Activated T-cell treated with anti-CD3 and anti-CD28 coated beads for 1 hour (primary cell): ENCODE measurements around the gene LRRK1.
A peak's percentile ranks its signal among the peaks of the same experiment; 100 is the strongest.
"Not testable (repeated sequence)": the region's sequence is repeated elsewhere in the genome, so short reads cannot be mapped to it uniquely, and the experiment has no call there.

Experiments used
- DNase-seq: peaks from one replicate; pipeline ENCODE4 v3.0.0-alpha.2; 2020; ENCODE audit warnings: low read depth

LRRK1 gene

GRCh38 chr15:101070502-101071273, 151.5 kb downstream of the LRRK1 start:
- DNase-seq: no peak

- no peak for DNase-seq
Observed at GRCh38 chr15:101071651-101072050, 152.5 kb downstream of the LRRK1 start.

GRCh38 chr15:101072235-101072634, 153.1 kb downstream of the LRRK1 start:
- DNase-seq: not testable (repeated sequence)

GRCh38 chr15:101077806-101078668, 158.9 kb downstream of the LRRK1 start:
- not testable (repeated sequence) for DNase-seq

- DNase-seq: no peak
Observed at GRCh38 chr15:101078669-101079323, 159.6 kb downstream of the LRRK1 start.

GRCh38 chr15:101081900-101082299, 162.7 kb downstream of the LRRK1 start:
- no peak for DNase-seq

GRCh38 chr15:101083336-101084045, 164.3 kb downstream of the LRRK1 start:
- no peak for DNase-seq

- no peak for DNase-seq
Observed at GRCh38 chr15:101084801-101085200, 165.6 kb downstream of the LRRK1 start.

GRCh38 chr15:101085311-101085700, 166.1 kb downstream of the LRRK1 start:
- no peak for DNase-seq

- DNase-seq: no peak
Observed at GRCh38 chr15:101086394-101087171, 167.4 kb downstream of the LRRK1 start.

- no peak for DNase-seq
Observed at GRCh38 chr15:101087172-101087769, 168.1 kb downstream of the LRRK1 start.

- no peak for DNase-seq
Observed at GRCh38 chr15:101088271-101088670, 169.1 kb downstream of the LRRK1 start.

- peak; percentile 73 for DNase-seq
Observed at GRCh38 chr15:101088788-101089578, 169.8 kb downstream of the LRRK1 start.

GRCh38 chr15:101089579-101090427, 170.6 kb downstream of the LRRK1 start:
- no peak for DNase-seq

- no peak for DNase-seq
Observed at GRCh38 chr15:101090428-101090790, 171.3 kb downstream of the LRRK1 start.

GRCh38 chr15:101091080-101092017, 172.2 kb downstream of the LRRK1 start:
- no peak for DNase-seq

- no peak for DNase-seq
Observed at GRCh38 chr15:101092156-101092866, 173.2 kb downstream of the LRRK1 start.
